HG02885 (cell line): ENCODE measurements around the gene WIPF3.
A peak's percentile ranks its signal among the peaks of the same experiment; 100 is the strongest.

Experiments
- ATAC-seq: cut with Tn5 transposase; IDR thresholded peaks from one replicate; pipeline ENCODE4 v1.9.1; 2021; ENCODE audit warnings: mild to moderate bottlenecking; ENCODE audit not compliant: unreplicated experiment, poor library complexity

The WIPF3 gene

GRCh38 chr7:29808075-29808801, 1.9 kb downstream of the WIPF3 start:
- no peak for ATAC-seq

GRCh38 chr7:29809533-29810155, 3.3 kb downstream of the WIPF3 start:
- ATAC-seq: no peak

GRCh38 chr7:29810297-29810696, 4.0 kb downstream of the WIPF3 start:
- no peak for ATAC-seq

- ATAC-seq: no peak
Observed at GRCh38 chr7:29810813-29811482, 4.6 kb downstream of the WIPF3 start.

GRCh38 chr7:29811586-29811985, 5.3 kb downstream of the WIPF3 start:
- ATAC-seq: no peak

GRCh38 chr7:29812185-29812876, 6.0 kb downstream of the WIPF3 start:
- no peak for ATAC-seq

GRCh38 chr7:29815181-29816105, 9.1 kb downstream of the WIPF3 start:
- ATAC-seq: no peak

GRCh38 chr7:29818308-29818707, 12.0 kb downstream of the WIPF3 start:
- ATAC-seq: no peak

- ATAC-seq: peak; percentile 87
Observed at GRCh38 chr7:29825775-29826529, 19.6 kb downstream of the WIPF3 start.

- ATAC-seq: no peak
Observed at GRCh38 chr7:29826530-29826822, 20.2 kb downstream of the WIPF3 start.

- no peak for ATAC-seq
Observed at GRCh38 chr7:29826904-29827303, 20.6 kb downstream of the WIPF3 start.

GRCh38 chr7:29831705-29832104, 25.4 kb downstream of the WIPF3 start:
- no peak for ATAC-seq

- no peak for ATAC-seq
Observed at GRCh38 chr7:29833929-29834328, 27.6 kb downstream of the WIPF3 start.

- no peak for ATAC-seq
Observed at GRCh38 chr7:29835718-29836117, 29.4 kb downstream of the WIPF3 start.

- no peak for ATAC-seq
Observed at GRCh38 chr7:29839302-29839701, 33.0 kb downstream of the WIPF3 start.

- no peak for ATAC-seq
Observed at GRCh38 chr7:29839921-29840320, 33.6 kb downstream of the WIPF3 start.

- no peak for ATAC-seq
Observed at GRCh38 chr7:29840701-29841100, 34.4 kb downstream of the WIPF3 start.

- no peak for ATAC-seq
Observed at GRCh38 chr7:29841926-29842701, 35.8 kb downstream of the WIPF3 start.

- no peak for ATAC-seq
Observed at GRCh38 chr7:29843093-29843492, 36.8 kb downstream of the WIPF3 start.
